ENCODE data around the gene SPATA19.

GRCh38 chr11:133817449-133817848 is 27.9 kb downstream of the SPATA19 start:
- TF ChIP-seq CTCF (conservative IDR thresholded peaks at IDR 0.05; ENCODE audit: low read length) (no peak), EZH2phosphoT487 (IDR thresholded peaks at IDR 0.05; ENCODE audit: borderline replicate concordance, low read depth, low read length) (no peak)
